Neural cell (in vitro differentiated cells): ENCODE results near the gene DNAH1. TPM values are rescaled to one million over a fixed set of nuclear protein-coding genes. Genes with fewer than 3 reads are reported as not detected.

ENCODE experiments used
- H2AFZ ChIP-seq: fragments of 200-600, 300-800 bp; sonication (generic), shearing (Covaris generic); 2 replicates; pipeline ENCODE4 v1.6.0; 2014; ENCODE audit warnings: low read depth, mild to moderate bottlenecking, antibody characterized with exemption, low read length, moderate library complexity
- H3F3A ChIP-seq: fragments of 200-600 bp; shearing (Covaris generic); 2 replicates; pipeline ENCODE4 v1.6.1; 2016; ENCODE audit warnings: mild to moderate bottlenecking, moderate library complexity, mixed read lengths, antibody characterized with exemption, low read length; ENCODE audit not compliant: insufficient read depth, poor library complexity, severe bottlenecking
- H3K27ac ChIP-seq: fragments of 200-600, 300-800 bp; sonication (generic), shearing (Covaris generic); 2 replicates; pipeline ENCODE4 v1.5.1; 2014; ENCODE audit warnings: mild to moderate bottlenecking, low read length, moderate library complexity
- H3K27me3 ChIP-seq: fragments of 300-800, 200-600 bp; sonication (generic), shearing (Covaris generic); 2 replicates; pipeline ENCODE4 v1.6.0; 2014; ENCODE audit warnings: mild to moderate bottlenecking, low read depth, low read length, moderate library complexity; ENCODE audit not compliant: insufficient read depth
- H3K36me3 ChIP-seq: fragments of 300-800, 200-600 bp; sonication (generic), shearing (Covaris generic); 2 replicates; pipeline ENCODE4 v1.5.1; 2014; ENCODE audit warnings: mild to moderate bottlenecking, antibody characterized with exemption, low read length, moderate library complexity; ENCODE audit not compliant: insufficient read depth
- H3K4me2 ChIP-seq: fragments of 300-800, 200-600 bp; sonication (generic), shearing (Covaris generic); 2 replicates; pipeline ENCODE4 v1.6.0; 2014; ENCODE audit warnings: mild to moderate bottlenecking, low read length
- H3K4me3 ChIP-seq: fragments of 300-800, 200-600 bp; sonication (generic), shearing (Covaris generic); 2 replicates; pipeline ENCODE4 v1.5.1; 2014; ENCODE audit warnings: mild to moderate bottlenecking, low read length, moderate library complexity
- H3K79me2 ChIP-seq: fragments of 200-600 bp; shearing (Covaris generic); replicated peaks from 2 replicates; pipeline ENCODE4 v1.6.0; 2014; ENCODE audit warnings: mild to moderate bottlenecking, low read length, moderate library complexity; ENCODE audit not compliant: insufficient read depth
- H3K9ac ChIP-seq: fragments of 300-800, 200-600 bp; sonication (generic), shearing (Covaris generic); 2 replicates; pipeline ENCODE4 v1.6.1; 2016; ENCODE audit warnings: mild to moderate bottlenecking, low read length, mixed read lengths
- H3K9me2 ChIP-seq: fragments of 200-600 bp; shearing (Covaris generic); 2 replicates; pipeline ENCODE4 v1.6.1; 2016; ENCODE audit warnings: mild to moderate bottlenecking, low read length, mixed read lengths; ENCODE audit not compliant: insufficient read depth
- H3K9me3 ChIP-seq: fragments of 200-600, 300-800 bp; sonication (generic), shearing (Covaris generic); 2 replicates; pipeline ENCODE4 v1.6.1; 2016; ENCODE audit warnings: mild to moderate bottlenecking, mixed run types, low read length, moderate library complexity, mixed read lengths
- H4K20me1 ChIP-seq: fragments of 200-600 bp; shearing (Covaris generic); 2 replicates; pipeline ENCODE4 v1.6.1; 2016; ENCODE audit warnings: mild to moderate bottlenecking, mixed run types; ENCODE audit not compliant: insufficient read depth
- EP300 ChIP-seq: fragments of 450-650 bp; conservative IDR thresholded peaks from 2 replicates; pipeline ENCODE4 v1.6.1; 2014; ENCODE audit warnings: antibody characterized with exemption, mild to moderate bottlenecking, moderate library complexity; ENCODE audit not compliant: poor library complexity, severe bottlenecking
- EZH2 ChIP-seq: fragments of 200-600, 300-800 bp; shearing (Covaris generic), sonication (generic); IDR thresholded peaks from 2 replicates; pipeline ENCODE4 v1.6.1; 2014; ENCODE audit warnings: antibody characterized with exemption, low read length, borderline replicate concordance, mild to moderate bottlenecking; ENCODE audit not compliant: insufficient read depth, poor library complexity, severe bottlenecking
- MXI1 ChIP-seq: fragments of 450-650 bp; conservative IDR thresholded peaks from 2 replicates; pipeline ENCODE4 v1.6.1; 2014; ENCODE audit warnings: antibody characterized with exemption, mild to moderate bottlenecking; ENCODE audit not compliant: poor library complexity, severe bottlenecking
- POLR2AphosphoS5 ChIP-seq: IDR thresholded peaks from 2 replicates; pipeline ENCODE4 v1.6.1; 2012
- RAD21 ChIP-seq: fragments of 450-650 bp; conservative IDR thresholded peaks from 2 replicates; pipeline ENCODE4 v1.6.1; 2014; ENCODE audit warnings: antibody characterized with exemption, mild to moderate bottlenecking, moderate library complexity
- SMC3 ChIP-seq: fragments of 450-650 bp; conservative IDR thresholded peaks from 2 replicates; pipeline ENCODE4 v1.6.1; 2014; ENCODE audit warnings: antibody characterized with exemption, mild to moderate bottlenecking, moderate library complexity; ENCODE audit not compliant: poor library complexity
- TAF1 ChIP-seq: IDR thresholded peaks from 2 replicates; pipeline ENCODE4 v1.6.1; 2012; ENCODE audit warnings: low read depth
- polyA plus RNA-seq: library from polyadenylated mRNA; depleted of rRNA; stranded (reverse); fragments of >200 nt; gene quantifications from 2 replicates; pipeline ENCODE4 v1.2.3, GENCODE V29; 2014
- TF ChIP-seq, protein P1 (sequence below): IDR thresholded peaks from 2 replicates; pipeline ENCODE4 v1.6.1; 2012; ENCODE audit warnings: borderline replicate concordance
- TF ChIP-seq, protein P2 (sequence below): fragments of 450-650 bp; IDR thresholded peaks from 2 replicates; pipeline ENCODE4 v1.5.1; 2014; ENCODE audit warnings: antibody characterized with exemption, mild to moderate bottlenecking, moderate library complexity; ENCODE audit not compliant: poor library complexity, severe bottlenecking

The DNAH1 gene
- polyA plus RNA-seq, 1 donor from 2014 or later = 5.4 TPM

- Histone ChIP-seq H3K9me3 (no peaks in the 10 kb centered on the region), H3K27me3 (no peaks in the 10 kb centered on the region), H3K4me2 (no peak overlapping the region), H2AFZ (no peak overlapping the region), H3K27ac (no peak overlapping the region), H3K9ac (no peak overlapping the region), H3F3A (no peaks in the 10 kb centered on the region), H3K79me2 (no peaks in the 10 kb centered on the region), H4K20me1 (no peaks in the 10 kb centered on the region), H3K4me3 (no peak overlapping the region), H3K9me2 (no peaks in the 10 kb centered on the region), H3K36me3 (no peaks in the 10 kb centered on the region)
- TF ChIP-seq TAF1 = no peak
These were observed 45.8 kb downstream of the DNAH1 start for GRCh38 chr3:52361898-52362297.

DNA sequence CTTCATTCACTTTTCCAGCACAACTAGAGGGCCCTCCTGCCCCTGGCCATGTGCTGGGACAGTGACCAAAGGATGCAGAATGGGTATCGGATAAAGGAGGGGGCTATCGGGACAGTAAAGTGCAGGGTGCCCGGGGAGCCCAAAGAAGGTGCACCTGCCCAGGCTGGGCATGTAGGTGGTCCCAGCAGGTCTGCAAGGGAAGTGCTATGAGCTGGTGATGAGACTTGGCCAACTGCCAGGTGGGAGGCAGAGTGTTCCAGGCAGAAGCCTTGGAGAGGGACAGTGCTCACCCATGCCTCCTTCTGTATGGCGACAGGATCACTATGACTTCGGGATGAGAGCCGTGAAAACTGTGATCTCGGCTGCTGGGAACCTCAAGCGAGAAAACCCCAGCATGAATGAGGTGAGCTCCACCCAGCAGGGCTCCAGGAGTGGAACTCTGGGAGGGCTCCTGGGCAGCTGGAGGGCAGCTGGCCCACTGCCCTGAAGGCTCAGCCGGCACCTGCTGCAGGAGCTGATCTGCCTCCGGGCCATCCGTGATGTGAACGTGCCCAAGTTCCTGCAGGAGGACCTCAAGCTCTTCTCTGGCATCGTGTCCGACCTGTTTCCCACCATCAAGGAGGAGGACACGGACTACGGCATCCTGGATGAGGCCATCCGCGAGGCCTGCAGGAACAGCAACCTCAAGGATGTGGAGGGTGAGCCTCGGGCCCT, 48.4 kb downstream of the DNAH1 start:
- Histone ChIP-seq H3K27ac (no peak overlapping the region), H3K27me3 (no peaks in the 10 kb centered on the region), H3K9ac (no peak overlapping the region), H3K4me3 (no peak overlapping the region), H4K20me1 (no peaks in the 10 kb centered on the region), H3F3A (no peaks in the 10 kb centered on the region), H2AFZ (no peak overlapping the region), H3K79me2 (no peaks in the 10 kb centered on the region), H3K9me2 (no peaks in the 10 kb centered on the region), H3K36me3 (no peaks in the 10 kb centered on the region), H3K4me2 (no peak overlapping the region), H3K9me3 (no peaks in the 10 kb centered on the region)
- TF ChIP-seq, protein P1, sequence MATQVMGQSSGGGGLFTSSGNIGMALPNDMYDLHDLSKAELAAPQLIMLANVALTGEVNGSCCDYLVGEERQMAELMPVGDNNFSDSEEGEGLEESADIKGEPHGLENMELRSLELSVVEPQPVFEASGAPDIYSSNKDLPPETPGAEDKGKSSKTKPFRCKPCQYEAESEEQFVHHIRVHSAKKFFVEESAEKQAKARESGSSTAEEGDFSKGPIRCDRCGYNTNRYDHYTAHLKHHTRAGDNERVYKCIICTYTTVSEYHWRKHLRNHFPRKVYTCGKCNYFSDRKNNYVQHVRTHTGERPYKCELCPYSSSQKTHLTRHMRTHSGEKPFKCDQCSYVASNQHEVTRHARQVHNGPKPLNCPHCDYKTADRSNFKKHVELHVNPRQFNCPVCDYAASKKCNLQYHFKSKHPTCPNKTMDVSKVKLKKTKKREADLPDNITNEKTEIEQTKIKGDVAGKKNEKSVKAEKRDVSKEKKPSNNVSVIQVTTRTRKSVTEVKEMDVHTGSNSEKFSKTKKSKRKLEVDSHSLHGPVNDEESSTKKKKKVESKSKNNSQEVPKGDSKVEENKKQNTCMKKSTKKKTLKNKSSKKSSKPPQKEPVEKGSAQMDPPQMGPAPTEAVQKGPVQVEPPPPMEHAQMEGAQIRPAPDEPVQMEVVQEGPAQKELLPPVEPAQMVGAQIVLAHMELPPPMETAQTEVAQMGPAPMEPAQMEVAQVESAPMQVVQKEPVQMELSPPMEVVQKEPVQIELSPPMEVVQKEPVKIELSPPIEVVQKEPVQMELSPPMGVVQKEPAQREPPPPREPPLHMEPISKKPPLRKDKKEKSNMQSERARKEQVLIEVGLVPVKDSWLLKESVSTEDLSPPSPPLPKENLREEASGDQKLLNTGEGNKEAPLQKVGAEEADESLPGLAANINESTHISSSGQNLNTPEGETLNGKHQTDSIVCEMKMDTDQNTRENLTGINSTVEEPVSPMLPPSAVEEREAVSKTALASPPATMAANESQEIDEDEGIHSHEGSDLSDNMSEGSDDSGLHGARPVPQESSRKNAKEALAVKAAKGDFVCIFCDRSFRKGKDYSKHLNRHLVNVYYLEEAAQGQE = no peak
- no peak for TF ChIP-seq EZH2
- no peak for TF ChIP-seq POLR2AphosphoS5
- TF ChIP-seq RAD21 = no peak
- no peak for TF ChIP-seq TAF1
- no peak for TF ChIP-seq MXI1
- TF ChIP-seq, protein P2, sequence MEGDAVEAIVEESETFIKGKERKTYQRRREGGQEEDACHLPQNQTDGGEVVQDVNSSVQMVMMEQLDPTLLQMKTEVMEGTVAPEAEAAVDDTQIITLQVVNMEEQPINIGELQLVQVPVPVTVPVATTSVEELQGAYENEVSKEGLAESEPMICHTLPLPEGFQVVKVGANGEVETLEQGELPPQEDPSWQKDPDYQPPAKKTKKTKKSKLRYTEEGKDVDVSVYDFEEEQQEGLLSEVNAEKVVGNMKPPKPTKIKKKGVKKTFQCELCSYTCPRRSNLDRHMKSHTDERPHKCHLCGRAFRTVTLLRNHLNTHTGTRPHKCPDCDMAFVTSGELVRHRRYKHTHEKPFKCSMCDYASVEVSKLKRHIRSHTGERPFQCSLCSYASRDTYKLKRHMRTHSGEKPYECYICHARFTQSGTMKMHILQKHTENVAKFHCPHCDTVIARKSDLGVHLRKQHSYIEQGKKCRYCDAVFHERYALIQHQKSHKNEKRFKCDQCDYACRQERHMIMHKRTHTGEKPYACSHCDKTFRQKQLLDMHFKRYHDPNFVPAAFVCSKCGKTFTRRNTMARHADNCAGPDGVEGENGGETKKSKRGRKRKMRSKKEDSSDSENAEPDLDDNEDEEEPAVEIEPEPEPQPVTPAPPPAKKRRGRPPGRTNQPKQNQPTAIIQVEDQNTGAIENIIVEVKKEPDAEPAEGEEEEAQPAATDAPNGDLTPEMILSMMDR = no peak
- TF ChIP-seq EP300 = no peak
- no peak for TF ChIP-seq SMC3
